Measurements from ENCODE around the gene MED29.

- no peak for TF ChIP-seq CTCF (IDR thresholded peaks at IDR 0.05)
- TF ChIP-seq EZH2 (IDR thresholded peaks at IDR 0.05; ENCODE audit: borderline replicate concordance, insufficient read depth, low read depth, low read length, poor library complexity, severe bottlenecking), result no peak
These were observed 58.1 kb downstream of the MED29 start for GRCh38 chr19:39449116-39449797.

Measured in B cell (primary cell).